Measurements from ENCODE around the gene NOPCHAP1. TPM values are rescaled to one million over a fixed set of nuclear protein-coding genes. Genes with fewer than 3 reads are reported as not detected.

Gene NOPCHAP1
- total and polyA plus RNA-seq, 2 of the 4 experiments (the other 2 are of a cell fraction), result 5.6 to 9.3 TPM

- Histone ChIP-seq H3K9me1 (ENCODE audit: insufficient read depth, low read length) (no peaks in the 10 kb centered on the region), H3K4me3 (ENCODE audit: insufficient read depth, low read depth, low read length) (no peak overlapping the region), H3K4ac (ENCODE audit: low read depth, low read length) (no peak overlapping the region), H3K14ac (replicated peaks; ENCODE audit: low read depth, low read length) (no peak overlapping the region), H2BK15ac (ENCODE audit: low read depth, low read length) (no peak overlapping the region), H2AK9ac (replicated peaks; ENCODE audit: low read depth, low read length, poor library complexity) (no peak overlapping the region), H2AK5ac (ENCODE audit: low read depth, low read length) (no peak overlapping the region), H4K5ac (ENCODE audit: low read depth, low read length) (no peak overlapping the region), H3K27me3 (ENCODE audit: control insufficient read depth, insufficient read depth, low read length) (peaks cover 30% of the 10 kb centered on the region), H2BK120ac (ENCODE audit: low read depth, low read length) (no peak overlapping the region), H2BK5ac (ENCODE audit: low read depth, low read length, poor library complexity, severe bottlenecking) (no peak overlapping the region), H4K20me1 (ENCODE audit: insufficient read depth, low read length) (no peaks in the 10 kb centered on the region), H3K9ac (ENCODE audit: low read depth, low read length) (no peak overlapping the region), H3K56ac (ENCODE audit: extremely low read depth, insufficient read depth, low read length) (no peak overlapping the region), H3K36me3 (ENCODE audit: control insufficient read depth, insufficient read depth, low read length) (no peaks in the 10 kb centered on the region), H4K91ac (ENCODE audit: insufficient read depth, low read depth, low read length) (no peak overlapping the region), H3K9me3 (ENCODE audit: control insufficient read depth, insufficient read depth, low read length) (no peaks in the 10 kb centered on the region), H3K4me1 (ENCODE audit: control insufficient read depth, insufficient read depth, low read length) (no peaks in the 10 kb centered on the region), H2BK20ac (ENCODE audit: low read depth, low read length) (no peak overlapping the region), H4K8ac (ENCODE audit: low read depth in 2 of 2, low read length in 2 of 2) (no peak overlapping the region), H2AFZ (replicated peaks; ENCODE audit: low read length, poor library complexity) (no peak overlapping the region), H3K23ac (ENCODE audit: low read depth, low read length) (no peak overlapping the region), H3K27ac (ENCODE audit: insufficient read depth, low read length) (no peak overlapping the region), H3K79me1 (ENCODE audit: low read depth in 1 of 2, low read length in 2 of 2) (no peaks in the 10 kb centered on the region), H3K18ac (ENCODE audit: low read depth, low read length) (no peak overlapping the region), H3K4me2 (ENCODE audit: low read depth, low read length) (no peak overlapping the region)
- no CpG with 5 or more reads among the region's 2 CpGs for WGBS, 2 experiments (ENCODE audit: extremely low coverage in 2 of 2, insufficient read length in 1 of 2)
- POLR2A ChIA-PET (ENCODE audit: unreplicated experiment), result no interaction called here
- DNase-seq (no peak), ATAC-seq (ENCODE audit: low read depth) (no peak)
- in situ Hi-C loops (cut with MboI; ENCODE audit: low sequenced_read_pairs), result no loop called here
- TF ChIP-seq BHLHE40 (IDR thresholded peaks at IDR 0.05; ENCODE audit: low read depth, low read length), result no peak
- no peak for TF ChIP-seq SMC3 (IDR thresholded peaks at IDR 0.05; ENCODE audit: low read depth, low read length)
- no peak for TF ChIP-seq RAD21 (IDR thresholded peaks at IDR 0.05; ENCODE audit: low read length)
- TF ChIP-seq RFX5 (IDR thresholded peaks at IDR 0.05; ENCODE audit: low read depth, low read length), result no peak
- TF ChIP-seq MAFK (IDR thresholded peaks at IDR 0.05; ENCODE audit: low read depth, low read length), result no peak
- TF ChIP-seq POLR2A (IDR thresholded peaks at IDR 0.05; ENCODE audit: low read depth, low read length), result no peak
- TF ChIP-seq CTCF (conservative IDR thresholded peaks at IDR 0.05; ENCODE audit: low read depth, low read length), result no peak
- no peak for TF ChIP-seq USF2 (IDR thresholded peaks at IDR 0.05; ENCODE audit: low read depth, low read length)
- no peak for TF ChIP-seq CEBPB (IDR thresholded peaks at IDR 0.05; ENCODE audit: low read depth, low read length)
- no peak for TF ChIP-seq NFE2L2 (IDR thresholded peaks at IDR 0.05; ENCODE audit: low read depth, low read length)
- TF ChIP-seq MXI1 (IDR thresholded peaks at IDR 0.05; ENCODE audit: borderline replicate concordance, low read depth, low read length), result no peak
- no peak for TF ChIP-seq CHD1 (IDR thresholded peaks at IDR 0.05; ENCODE audit: low read depth, low read length)
- intact Hi-C loops (cut with micrococcal nuclease), result no loop called here
- dilution Hi-C loops (cut with HindIII; ENCODE audit: low sequenced_read_pairs, unreplicated experiment), result no loop called here
- CTCF ChIA-PET, result interaction anchor here (0.6 kb wide), 1 partner anchor 29 kb away, joined by 3 read pairs; no protein-coding TSS in a partner anchor
- no TSS peak for BruUV-seq (replicated peaks)
Observed at GRCh38 chr12:104953323-104953722, 32.8 kb upstream of the NOPCHAP1 start.

All from IMR-90 (cell line).